Heart left ventricle (tissue), 13 donors: ENCODE data around the gene PTPN21.

ENCODE experiments used
- POLR2A ChIP-seq, 2 donors: fragments of 450-650 bp; IDR thresholded peaks; one replicate each; pipeline ENCODE4 v1.6.1; 2017; ENCODE audit warnings: antibody characterized with exemption in 2 of 2, mild to moderate bottlenecking in 2 of 2, moderate library complexity in 2 of 2
- TF ChIP-seq, protein P1 (sequence below), 12 donors: fragments of 200-600 bp; sonication (generic) in 4 of 12; IDR thresholded peaks; one replicate each; pipeline versions ENCODE4 v1.5.0 to v1.8.0; 2018 to 2022; ENCODE audit warnings: antibody characterized with exemption in 12 of 12, mild to moderate bottlenecking in 5 of 12
- donor health status: ischemic (EF 13 %, LVEDD 7.1; RV severe dilation, severe dysfunction).
- donor health status: DM: no; HTN: yes; CAD: no.
- donor health status: DM: no; HTN: no; CAD: no.
- donor health status: ischemic (EF 25% LVEDD 6.9; RV normal size, moderate dysfunction).
- donor health status: ischemic (EF 25% LVEDD 5.7; RV mildly dilated, moderate dysfunction).
- donor health status: ischemic (EF 35%, LVEDD 5.7; RV mildly dilated, moderate dysfunction).
- donor health status: nonischemic (EF 11% LVEDD 7.7; RV severe dilation, severe dysfunction).
- donor health status: DM: yes; HTN: yes; CAD: no.
- donor health status: PGD.
- donor health status: ischemic (EF 29% LVEDD 5.4; RV normal size, mild dysfunction).
- donor health status: nonischemic (EF 23%, LVEDD 6.1; RV moderate dilation, normal function).

- TF ChIP-seq, protein P1, sequence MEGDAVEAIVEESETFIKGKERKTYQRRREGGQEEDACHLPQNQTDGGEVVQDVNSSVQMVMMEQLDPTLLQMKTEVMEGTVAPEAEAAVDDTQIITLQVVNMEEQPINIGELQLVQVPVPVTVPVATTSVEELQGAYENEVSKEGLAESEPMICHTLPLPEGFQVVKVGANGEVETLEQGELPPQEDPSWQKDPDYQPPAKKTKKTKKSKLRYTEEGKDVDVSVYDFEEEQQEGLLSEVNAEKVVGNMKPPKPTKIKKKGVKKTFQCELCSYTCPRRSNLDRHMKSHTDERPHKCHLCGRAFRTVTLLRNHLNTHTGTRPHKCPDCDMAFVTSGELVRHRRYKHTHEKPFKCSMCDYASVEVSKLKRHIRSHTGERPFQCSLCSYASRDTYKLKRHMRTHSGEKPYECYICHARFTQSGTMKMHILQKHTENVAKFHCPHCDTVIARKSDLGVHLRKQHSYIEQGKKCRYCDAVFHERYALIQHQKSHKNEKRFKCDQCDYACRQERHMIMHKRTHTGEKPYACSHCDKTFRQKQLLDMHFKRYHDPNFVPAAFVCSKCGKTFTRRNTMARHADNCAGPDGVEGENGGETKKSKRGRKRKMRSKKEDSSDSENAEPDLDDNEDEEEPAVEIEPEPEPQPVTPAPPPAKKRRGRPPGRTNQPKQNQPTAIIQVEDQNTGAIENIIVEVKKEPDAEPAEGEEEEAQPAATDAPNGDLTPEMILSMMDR (IDR thresholded peaks at IDR 0.05) = no peak
- TF ChIP-seq POLR2A (IDR thresholded peaks at IDR 0.05) = no peak
Observed at GRCh38 chr14:88482524-88482923, 72.3 kb downstream of the PTPN21 start.
